ENCODE results near the gene GRPEL1.

- TF ChIP-seq FOXM1 (IDR thresholded peaks at IDR 0.05; ENCODE audit: borderline replicate concordance, low read depth) (no peak), REST (IDR thresholded peaks at IDR 0.05; ENCODE audit: low read depth) (no peak), USF1 (IDR thresholded peaks at IDR 0.05) (no peak), TAF1 (IDR thresholded peaks at IDR 0.05; ENCODE audit: low read depth) (no peak), EP300 (IDR thresholded peaks at IDR 0.05; ENCODE audit: borderline replicate concordance) (no peak), CEBPB (IDR thresholded peaks at IDR 0.05) (no peak), TEAD4 (IDR thresholded peaks at IDR 0.05) (no peak)
These were observed 16.0 kb downstream of the GRPEL1 start for GRCh38 chr4:7051905-7052304.

Data from Ishikawa (cell line).